ENCODE data around the gene TBC1D16. TPM values are rescaled to one million over a fixed set of nuclear protein-coding genes. Genes with fewer than 3 reads are reported as not detected.
"Not testable (repeated sequence)": the region's sequence is repeated elsewhere in the genome, so short reads cannot be mapped to it uniquely, and the experiment has no call there.

Gene TBC1D16
- total RNA-seq, 1 donor from 2014 or later, result 46.9 TPM

DNA sequence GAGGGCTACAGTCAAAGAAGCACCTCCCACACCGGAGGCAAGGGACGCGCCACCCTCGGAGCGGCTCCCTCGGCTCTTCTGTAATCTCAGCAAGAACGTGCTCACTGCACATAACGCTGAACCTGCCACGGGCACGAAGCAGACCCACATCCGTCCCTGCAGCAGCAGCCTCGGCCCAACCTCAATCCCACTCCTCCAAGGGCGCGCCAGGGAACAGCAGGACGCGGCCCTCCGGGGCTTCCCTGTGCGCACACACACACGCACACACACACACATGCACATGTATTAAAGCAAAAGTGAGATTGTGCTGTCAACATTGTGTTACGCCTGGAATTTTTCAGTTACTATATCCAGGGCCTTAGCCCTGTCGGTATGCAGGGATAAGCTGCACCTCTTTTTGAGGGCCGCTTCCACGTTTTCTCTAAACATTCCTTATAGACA, 54.0 kb downstream of the TBC1D16 start:
- intact Hi-C loops (cut with DNase I), result loop anchor here (10.0 kb wide), 1 partner anchor 137 kb away; no protein-coding TSS in a partner anchor
- ATAC-seq (no peak), DNase-seq (ENCODE audit: low spot score) (peak; percentile 40)

- intact Hi-C loops (cut with DNase I), result loop anchor here (10.0 kb wide), 1 partner anchor 136 kb away; no protein-coding TSS in a partner anchor
- ATAC-seq (no peak), DNase-seq (ENCODE audit: low spot score) (peak; percentile 44)
Measured at GRCh38 chr17:79981090-79981489, 54.6 kb downstream of the TBC1D16 start.

- ATAC-seq, result no peak
- intact Hi-C loops (cut with DNase I), result loop anchor here (10.0 kb wide), 1 partner anchor 136 kb away; no protein-coding TSS in a partner anchor
- peak; percentile 26 for DNase-seq (ENCODE audit: low spot score)
Measured at GRCh38 chr17:79980246-79981043, 55.2 kb downstream of the TBC1D16 start.

- ATAC-seq (no peak), DNase-seq (ENCODE audit: low spot score) (peak; percentile 45)
- intact Hi-C loops (cut with DNase I), result loop anchor here (10.0 kb wide), 1 partner anchor 135 kb away; no protein-coding TSS in a partner anchor
Measured at GRCh38 chr17:79979816-79980215, 55.9 kb downstream of the TBC1D16 start.

DNA sequence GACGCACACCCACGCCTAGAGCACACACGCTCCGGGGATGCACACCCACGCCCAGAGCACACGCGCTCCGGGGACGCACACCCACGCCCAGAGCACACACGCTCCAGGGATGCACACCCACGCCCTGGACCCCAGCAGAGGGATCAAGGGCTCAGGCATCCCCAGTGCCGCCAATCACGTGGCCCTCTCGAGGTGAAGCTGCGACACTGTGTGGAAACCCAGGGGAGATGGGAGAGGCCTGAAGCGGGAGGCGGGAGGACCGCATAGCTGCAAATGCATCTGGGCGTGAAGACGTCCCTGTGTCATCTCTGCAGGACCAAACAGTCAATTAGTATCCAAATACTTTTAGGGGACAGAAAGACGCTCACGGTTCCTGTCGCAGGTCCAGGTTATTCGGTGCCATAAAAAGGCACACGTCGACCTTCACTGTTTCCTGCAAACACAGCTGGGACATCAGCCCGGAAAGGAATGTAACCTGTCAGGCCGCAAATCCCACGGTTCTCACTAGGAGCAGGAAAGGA, 56.4 kb downstream of the TBC1D16 start:
- intact Hi-C loops (cut with DNase I), result no loop called here
- ATAC-seq, result no peak
- DNase-seq (ENCODE audit: low spot score), result peak; percentile 41

- ATAC-seq (no peak), DNase-seq (ENCODE audit: low spot score) (peak; percentile 35)
- intact Hi-C loops (cut with DNase I), result no loop called here
Measured at GRCh38 chr17:79978548-79978855, 57.2 kb downstream of the TBC1D16 start.

- ATAC-seq (no peak), DNase-seq (ENCODE audit: low spot score) (peak; percentile 54)
- intact Hi-C loops (cut with DNase I), result no loop called here
Measured at GRCh38 chr17:79977708-79978547, 57.7 kb downstream of the TBC1D16 start.

GRCh38 chr17:79977161-79977631, 58.5 kb downstream of the TBC1D16 start:
- intact Hi-C loops (cut with DNase I), result no loop called here
- DNase-seq (ENCODE audit: low spot score) (peak; percentile 44), ATAC-seq (no peak)

DNA sequence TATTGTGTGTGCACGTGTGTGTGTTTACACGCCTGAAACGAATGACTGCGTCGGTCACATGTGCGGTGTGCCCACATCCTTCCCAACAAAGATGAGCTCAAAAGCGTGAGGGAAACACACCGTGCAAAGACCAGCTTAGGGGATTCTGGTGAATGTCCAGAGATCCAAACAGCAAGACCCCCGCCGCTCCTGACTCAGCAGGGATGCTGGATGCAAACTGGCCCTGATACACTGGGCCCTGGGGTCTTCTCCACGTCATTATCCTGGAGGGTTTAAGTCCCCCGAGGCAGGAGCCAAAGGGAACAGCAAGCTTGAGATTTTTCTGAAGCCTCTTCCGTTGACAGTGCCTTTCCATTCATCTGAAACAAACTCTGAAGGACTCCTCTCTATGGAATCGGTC, 59.2 kb downstream of the TBC1D16 start:
- intact Hi-C loops (cut with DNase I), result no loop called here

GRCh38 chr17:79975498-79976134, 60.1 kb downstream of the TBC1D16 start:
- DNase-seq (ENCODE audit: low spot score) (peak; percentile 45), ATAC-seq (no peak)
- intact Hi-C loops (cut with DNase I), result no loop called here

More for the DNA sequence above, 59.2 kb downstream of the TBC1D16 start:
- ATAC-seq (no peak), DNase-seq (ENCODE audit: low spot score) (peak; percentile 25)

- ATAC-seq (no peak), DNase-seq (ENCODE audit: low spot score) (peak; percentile 59)
- intact Hi-C loops (cut with DNase I), result no loop called here
Measured at GRCh38 chr17:79974566-79975497, 60.8 kb downstream of the TBC1D16 start.

- intact Hi-C loops (cut with DNase I), result no loop called here
- ATAC-seq (no peak), DNase-seq (ENCODE audit: low spot score) (peak; percentile 37)
Measured at GRCh38 chr17:79971651-79972050, 64.0 kb downstream of the TBC1D16 start.

DNA sequence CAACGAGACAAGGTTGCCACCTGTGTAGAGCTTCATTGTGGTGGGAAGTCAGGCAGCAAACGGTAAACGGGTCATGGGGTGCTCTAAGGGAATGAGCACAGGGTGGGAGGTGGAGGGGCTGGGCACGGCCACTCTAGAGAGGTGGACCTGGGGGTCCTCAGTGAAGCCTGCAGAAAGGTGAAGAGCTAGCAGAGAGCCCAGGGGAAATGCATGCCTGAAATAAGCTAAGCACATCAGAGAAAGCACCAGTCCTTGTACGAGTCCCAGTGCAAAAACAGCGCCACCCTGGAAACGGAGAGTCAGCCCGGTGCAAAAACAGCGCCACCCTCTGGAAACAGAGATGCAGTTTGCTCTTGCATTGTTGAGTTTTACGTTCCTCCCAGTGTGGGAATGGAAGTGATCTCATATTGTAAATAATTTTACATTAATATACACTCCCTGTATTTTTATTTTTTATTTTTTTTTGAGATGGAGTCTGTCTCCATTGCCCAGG, 65.0 kb downstream of the TBC1D16 start:
- intact Hi-C loops (cut with DNase I), result no loop called here
- ATAC-seq, result peak; percentile 32
- DNase-seq (ENCODE audit: low spot score), result peak; percentile 58

DNA sequence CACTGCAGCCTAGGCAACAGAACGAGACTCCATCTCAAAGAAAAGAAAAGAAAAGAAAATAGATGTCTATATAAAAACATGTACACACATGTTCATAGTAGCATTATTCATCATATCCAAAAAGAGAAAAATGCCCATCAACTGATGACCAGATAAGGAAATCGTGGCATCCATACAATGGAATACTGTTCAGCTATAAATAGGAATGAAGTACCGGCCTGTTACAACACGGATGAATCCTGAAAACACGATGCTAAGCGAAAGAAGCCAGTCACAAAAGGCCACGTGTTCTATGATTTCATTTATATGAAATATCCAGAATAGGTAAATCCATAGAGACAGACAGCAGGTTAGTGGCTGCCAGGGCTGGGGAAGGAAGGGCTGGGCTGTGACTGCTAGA, 65.8 kb downstream of the TBC1D16 start:
- ATAC-seq (no peak), DNase-seq (ENCODE audit: low spot score) (peak; percentile 17)
- intact Hi-C loops (cut with DNase I), result no loop called here

GRCh38 chr17:79968116-79968515, 67.6 kb downstream of the TBC1D16 start:
- intact Hi-C loops (cut with DNase I), result no loop called here
- ATAC-seq (no peak), DNase-seq (ENCODE audit: low spot score) (peak; percentile 30)

GRCh38 chr17:79966681-79967080, 69.0 kb downstream of the TBC1D16 start:
- intact Hi-C loops (cut with DNase I), result no loop called here
- ATAC-seq (no peak), DNase-seq (ENCODE audit: low spot score) (no peak)

DNA sequence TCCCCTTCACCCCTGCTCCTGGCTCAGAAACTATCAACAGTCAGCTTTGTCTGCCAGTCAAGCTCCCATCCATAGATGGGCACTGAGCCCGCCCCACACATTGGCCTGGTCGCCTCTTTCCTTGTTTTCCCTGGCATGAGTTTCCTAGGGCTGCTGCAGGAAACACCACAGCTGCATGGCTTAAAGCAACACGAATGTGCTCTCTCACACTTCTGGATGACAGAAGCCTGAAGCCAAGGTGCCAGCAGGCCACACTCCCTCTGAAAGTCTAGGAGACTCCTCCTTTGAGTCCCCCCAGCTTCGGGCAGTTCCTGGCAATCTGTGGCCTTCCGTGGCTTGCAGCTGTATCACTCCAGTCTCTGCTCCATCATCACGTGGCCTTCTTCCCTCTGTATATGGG, 69.9 kb downstream of the TBC1D16 start:
- intact Hi-C loops (cut with DNase I), result no loop called here
- peak; percentile 51 for DNase-seq (ENCODE audit: low spot score)
- ATAC-seq, result peak; percentile 17

DNA sequence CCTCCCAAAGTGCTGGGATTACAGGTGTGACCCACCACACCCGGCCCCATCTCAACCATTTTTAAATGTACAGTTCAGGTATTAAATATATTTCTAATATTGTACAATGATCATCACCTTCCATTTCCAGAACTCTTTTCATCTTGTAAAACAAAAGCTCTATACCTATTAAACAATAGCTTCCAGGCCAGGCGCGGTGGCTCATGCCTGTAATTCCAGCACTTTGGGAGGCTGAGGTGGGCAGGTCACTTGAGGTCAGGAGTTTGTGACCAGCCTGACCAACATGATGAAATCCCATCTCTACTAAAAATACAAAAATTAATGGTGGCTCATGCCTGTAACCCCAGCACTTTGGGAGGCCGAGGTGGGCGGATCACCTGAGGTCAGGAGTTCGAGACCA, 73.2 kb downstream of the TBC1D16 start:
- intact Hi-C loops (cut with DNase I); ATAC-seq: not testable (repeated sequence)
- DNase-seq (ENCODE audit: low spot score), result peak; percentile 15
